HG03060 (cell line): Measurements from ENCODE around the gene RASAL1.

Experiments
- ATAC-seq: cut with Tn5 transposase; IDR thresholded peaks from one replicate; pipeline ENCODE4 v1.9.1; 2021; ENCODE audit warnings: low read depth, moderate number of reproducible peaks; ENCODE audit not compliant: unreplicated experiment

Gene RASAL1

GRCh38 chr12:113099364-113099763 lies 36.2 kb downstream of the RASAL1 start:
- no peak for ATAC-seq

GRCh38 chr12:113098441-113099028 lies 37.0 kb downstream of the RASAL1 start:
- no peak for ATAC-seq

DNA sequence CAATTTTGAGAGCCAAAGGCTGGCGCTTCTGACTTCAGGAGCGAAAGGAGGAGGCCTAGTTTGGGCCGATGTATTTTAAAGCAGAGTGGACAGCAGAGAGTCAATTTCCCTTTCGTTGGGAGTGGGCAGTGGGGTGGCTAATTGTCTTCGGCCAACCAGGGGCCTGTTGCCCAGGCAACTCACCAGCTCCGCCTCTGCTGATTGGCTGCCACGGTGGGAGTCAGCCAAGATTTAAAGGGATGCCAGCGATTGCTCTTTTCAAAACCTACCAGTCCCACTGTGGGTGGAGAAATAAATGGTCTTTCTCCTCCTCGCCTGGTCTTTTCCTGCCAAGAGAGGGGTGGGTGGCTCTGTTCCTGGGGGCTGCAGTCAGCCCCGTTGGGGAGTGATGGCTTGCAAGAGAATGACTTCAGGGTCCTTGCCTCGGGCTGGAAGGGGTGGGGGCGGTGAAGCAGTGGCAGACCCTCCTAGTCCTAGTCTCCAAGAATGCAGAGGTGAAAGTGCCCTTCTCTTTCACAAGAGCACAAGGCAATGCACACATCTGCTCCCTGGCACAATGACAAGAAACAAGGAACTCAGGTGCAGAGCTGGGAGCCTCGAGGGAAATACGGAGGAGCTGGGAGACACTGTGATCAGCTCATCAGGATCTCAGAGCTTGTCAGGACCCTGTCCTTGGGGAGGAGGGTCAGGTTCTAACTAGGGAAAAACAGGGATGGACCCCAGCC lies 37.7 kb downstream of the RASAL1 start:
- ATAC-seq, result no peak

DNA sequence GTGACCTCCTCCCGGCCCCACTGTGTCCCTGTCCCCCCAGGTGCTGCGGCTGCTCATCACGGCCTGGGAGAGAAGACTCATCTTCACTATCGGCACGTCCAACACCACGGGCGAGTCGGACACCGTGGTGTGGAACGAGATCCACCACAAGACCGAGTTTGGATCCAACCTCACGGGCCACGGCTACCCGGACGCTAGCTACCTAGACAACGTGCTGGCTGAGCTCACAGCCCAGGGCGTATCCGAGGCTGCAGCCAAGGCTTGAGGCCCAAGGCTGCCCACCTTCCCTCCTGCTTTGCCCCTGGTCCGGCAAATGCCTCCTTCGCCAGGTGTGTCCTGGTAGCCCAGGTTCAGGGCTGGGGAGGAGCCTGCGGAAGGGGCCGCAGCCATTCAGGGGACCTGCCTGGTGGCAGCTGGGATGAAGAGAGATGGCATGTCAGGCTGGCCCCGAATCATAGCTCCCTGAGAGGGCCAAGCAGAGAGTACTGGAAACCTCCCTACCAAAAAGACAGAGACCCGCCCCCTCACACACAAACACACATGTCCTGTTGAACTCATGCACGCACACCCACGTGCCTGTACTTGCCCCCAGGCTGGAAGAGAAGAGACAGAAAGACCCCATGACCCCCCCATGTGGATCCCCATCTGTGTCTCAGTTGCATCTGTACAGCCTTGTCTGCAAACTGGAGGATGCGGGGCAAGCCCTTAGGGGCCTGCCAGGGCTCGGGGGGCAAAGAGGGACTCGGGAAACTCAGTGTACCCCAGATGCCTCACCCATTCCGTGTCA lies 38.7 kb downstream of the RASAL1 start:
- ATAC-seq, result no peak

GRCh38 chr12:113095405-113095804 lies 40.2 kb downstream of the RASAL1 start:
- no peak for ATAC-seq

GRCh38 chr12:113094738-113095137 lies 40.8 kb downstream of the RASAL1 start:
- ATAC-seq, result no peak

- no peak for ATAC-seq
These were observed 42.0 kb downstream of the RASAL1 start for GRCh38 chr12:113093409-113094101.

DNA sequence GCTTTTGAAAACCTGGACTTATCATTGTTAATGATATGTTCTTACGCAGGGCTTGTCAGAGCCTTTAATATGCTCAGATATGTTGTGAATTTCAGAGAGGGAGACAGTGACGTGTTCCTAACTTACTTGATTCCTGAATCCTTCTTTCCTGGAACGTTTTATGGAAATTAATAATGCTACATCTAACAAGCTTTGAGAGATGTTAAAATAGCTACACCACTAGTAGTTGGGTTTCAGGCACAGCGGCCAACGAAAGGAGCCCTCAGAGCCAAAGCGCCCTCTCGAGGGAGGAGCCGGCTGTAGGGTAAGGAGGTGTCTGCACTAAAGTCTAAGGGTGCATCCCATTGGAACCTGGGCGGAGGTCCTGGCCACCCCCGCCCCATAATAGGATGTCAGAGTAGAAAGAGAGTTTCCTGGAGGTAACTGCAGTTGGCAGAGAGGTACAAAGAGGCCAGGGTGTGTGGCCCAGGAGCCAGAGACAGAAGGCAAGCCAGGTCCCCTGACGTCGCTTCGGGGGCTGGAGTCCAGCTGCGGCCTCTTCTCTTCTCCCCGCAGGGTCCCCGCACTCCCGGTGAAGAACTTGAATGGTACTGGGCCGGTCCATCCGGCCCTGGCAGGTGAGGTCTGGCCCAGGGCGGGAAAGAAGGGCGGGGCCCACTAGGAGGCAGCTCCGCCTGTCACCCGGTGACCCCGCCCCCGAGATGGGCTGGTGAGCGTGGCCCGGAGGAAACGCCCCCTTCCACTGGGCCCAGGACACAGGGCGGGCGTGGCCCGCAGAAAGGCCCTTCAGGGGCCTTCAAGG lies 42.8 kb downstream of the RASAL1 start:
- ATAC-seq, result no peak

DNA sequence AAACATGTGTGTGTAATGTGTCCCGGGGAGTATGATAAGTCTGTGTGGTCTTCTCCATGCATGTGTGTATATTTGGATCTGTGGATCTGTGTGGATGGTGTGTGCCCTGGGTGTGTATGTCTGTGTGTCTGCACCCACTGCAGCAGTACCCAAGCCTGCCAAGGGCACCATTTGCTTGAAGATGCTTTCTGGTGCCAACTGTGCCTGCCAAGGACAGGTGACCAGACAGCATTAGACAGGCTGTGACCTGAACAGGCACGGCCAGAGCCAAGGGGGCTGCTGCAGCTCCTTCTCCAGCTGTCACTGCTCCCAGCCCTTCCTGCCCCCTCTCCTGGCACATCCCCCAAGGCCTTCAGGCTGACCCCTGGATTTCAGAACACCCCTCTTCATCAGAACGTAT lies 44.1 kb downstream of the RASAL1 start:
- ATAC-seq, result no peak

DNA sequence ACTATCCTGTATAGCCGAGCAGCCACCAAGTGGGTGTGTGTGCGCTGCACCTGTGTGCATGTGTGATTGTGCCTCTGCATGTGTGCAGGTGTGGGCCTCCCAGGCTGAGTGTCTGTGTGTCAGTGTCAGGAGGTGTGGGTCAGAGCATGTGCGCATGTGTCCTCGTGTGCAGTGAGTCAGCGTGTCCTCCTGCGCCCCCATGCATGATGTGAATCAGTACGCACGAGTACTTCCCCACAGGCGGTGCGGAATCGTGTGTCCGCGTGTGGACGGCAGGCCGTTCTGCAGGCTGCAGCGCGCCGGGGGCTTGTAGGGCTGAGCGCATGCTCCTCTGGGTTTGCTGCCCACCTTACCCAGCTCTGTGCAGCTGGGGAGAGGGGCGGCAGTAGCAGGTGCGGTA lies 44.8 kb downstream of the RASAL1 start:
- ATAC-seq, result no peak

DNA sequence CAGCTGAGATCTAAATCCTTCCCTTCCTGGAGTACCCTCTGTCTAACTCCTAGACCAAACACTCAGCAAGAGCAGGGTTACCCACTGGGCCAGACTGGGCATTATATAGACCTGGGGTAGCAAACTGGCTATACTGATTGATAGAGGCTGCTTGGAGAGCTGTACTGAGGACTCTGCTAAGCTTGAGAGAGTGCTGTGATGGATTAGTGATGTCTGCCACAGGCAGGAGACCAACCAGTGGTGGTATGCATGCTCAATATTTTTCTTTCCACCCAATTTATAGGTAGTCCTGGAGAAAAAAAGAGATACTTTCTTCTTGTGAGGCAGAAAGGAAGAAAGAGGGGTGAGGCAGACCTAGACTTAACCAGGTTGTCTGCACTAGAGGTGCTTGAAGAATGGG lies 45.7 kb downstream of the RASAL1 start:
- ATAC-seq, result no peak

- ATAC-seq, result no peak
These were observed 46.4 kb downstream of the RASAL1 start for GRCh38 chr12:113088971-113089756.

DNA sequence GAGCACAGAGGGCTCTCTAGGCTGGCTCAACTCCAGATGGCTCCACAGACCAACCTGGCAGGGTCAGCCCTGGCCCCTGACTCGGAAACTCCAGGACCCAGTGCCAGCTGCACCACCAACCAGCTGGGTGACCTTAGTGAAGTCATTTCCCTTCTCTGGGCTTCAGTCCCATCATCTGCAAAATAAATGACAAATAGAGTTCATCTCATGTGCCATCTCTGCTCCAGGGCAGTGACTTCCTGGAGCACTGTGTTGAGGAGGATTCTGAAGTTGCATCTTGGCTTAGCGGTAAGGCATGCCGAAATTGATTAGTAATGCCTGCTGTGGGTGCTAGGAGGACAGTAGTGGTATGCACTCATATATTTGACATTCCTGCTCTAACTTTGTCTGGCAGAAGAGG lies 47.5 kb downstream of the RASAL1 start:
- no peak for ATAC-seq

DNA sequence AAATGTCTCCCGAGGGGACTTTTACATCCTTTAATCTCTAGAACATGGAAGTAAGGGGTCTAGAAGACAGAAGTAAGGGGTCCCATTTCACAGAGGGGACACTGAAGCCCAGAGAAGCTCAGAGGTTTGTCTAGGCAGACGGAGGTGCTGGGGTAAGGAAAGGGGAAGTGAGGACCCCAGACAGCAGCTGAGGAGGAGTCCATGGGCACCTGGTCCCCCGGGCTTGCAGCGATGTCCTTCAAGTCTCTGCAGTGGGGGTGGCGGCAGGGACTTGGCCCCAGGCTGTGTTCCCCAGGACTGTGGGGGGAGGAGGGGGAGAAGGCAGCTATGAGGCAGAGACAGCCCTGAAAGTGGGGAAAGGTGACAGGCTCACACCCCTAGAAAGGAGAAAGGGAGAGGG lies 48.4 kb downstream of the RASAL1 start:
- ATAC-seq, result no peak

DNA sequence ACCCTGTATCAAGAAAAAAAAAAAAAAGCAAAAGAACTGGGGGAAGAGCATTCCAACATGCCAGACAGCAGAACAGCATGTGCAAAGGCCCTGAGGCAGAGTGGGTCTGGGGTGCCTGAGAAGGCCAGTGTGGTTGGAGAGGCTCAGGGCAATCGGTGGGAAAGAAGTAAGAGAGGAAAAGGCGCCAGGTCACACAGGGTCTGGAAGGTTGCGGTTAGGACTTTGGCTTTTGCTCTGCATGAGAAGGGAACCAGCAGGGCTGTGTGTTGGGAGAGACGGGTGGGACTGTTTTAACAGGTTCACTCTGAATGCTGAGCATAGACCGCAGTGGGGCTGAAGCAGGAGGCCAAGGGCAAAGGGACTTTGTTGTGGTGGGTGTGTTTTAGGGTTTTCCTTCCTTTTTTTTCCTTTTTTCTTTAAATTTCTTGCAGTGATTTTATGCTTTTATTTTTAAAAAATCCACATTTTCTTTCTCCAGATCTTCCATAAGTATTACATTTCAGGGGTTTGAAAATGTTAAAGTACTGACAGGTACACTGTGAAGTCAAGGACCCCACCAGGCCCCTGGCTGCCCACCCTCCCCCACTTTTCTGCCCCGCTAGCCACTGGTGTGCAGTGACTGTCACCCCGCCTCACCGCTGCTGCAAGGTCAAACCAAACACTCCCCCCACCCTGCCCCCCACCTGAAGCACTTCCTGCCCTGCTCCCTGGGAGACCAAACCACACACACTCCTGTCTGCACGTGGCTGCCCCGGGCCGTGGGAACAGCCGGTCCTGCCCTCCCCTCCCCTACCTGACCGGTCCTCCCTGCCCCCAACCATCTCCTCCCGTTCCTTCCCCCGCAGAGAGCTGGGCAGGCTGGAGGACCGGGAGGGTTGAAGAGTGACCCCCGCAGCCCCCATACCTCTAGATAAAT lies 49.1 kb downstream of the RASAL1 start:
- no peak for ATAC-seq

GRCh38 chr12:113083863-113084435 lies 51.6 kb downstream of the RASAL1 start:
- no peak for ATAC-seq

- no peak for ATAC-seq
These were observed 52.9 kb downstream of the RASAL1 start for GRCh38 chr12:113082486-113083148.

DNA sequence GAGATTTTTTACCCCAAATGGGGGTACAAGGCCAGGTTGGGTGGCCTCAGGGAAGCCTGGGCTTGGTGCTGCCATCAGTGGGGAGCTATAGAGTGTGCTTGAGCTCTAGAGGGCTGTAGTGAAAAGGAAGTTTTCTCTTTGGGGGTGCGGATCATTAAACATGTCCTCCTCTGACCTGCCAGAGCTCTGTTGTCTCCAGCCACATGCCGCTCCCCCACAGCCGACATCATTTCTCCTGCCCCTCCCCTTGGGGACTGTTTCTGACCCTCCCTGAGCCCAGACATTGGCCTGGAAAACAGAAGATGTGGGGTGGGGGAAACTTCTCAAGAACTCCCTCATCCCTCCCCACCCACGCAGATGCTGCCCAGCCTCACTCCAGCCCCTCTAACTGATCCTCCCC lies 53.7 kb downstream of the RASAL1 start:
- no peak for ATAC-seq
